HG03095 (cell line): Measurements from ENCODE around the gene MRPL17.

ENCODE experiments used
- ATAC-seq: cut with Tn5 transposase; IDR thresholded peaks from one replicate; pipeline ENCODE4 v1.9.1; 2021; ENCODE audit warnings: moderate library complexity; ENCODE audit not compliant: unreplicated experiment

The MRPL17 gene

GRCh38 chr11:6634534-6634933, 48.6 kb downstream of the MRPL17 start:
- ATAC-seq, result no peak

DNA sequence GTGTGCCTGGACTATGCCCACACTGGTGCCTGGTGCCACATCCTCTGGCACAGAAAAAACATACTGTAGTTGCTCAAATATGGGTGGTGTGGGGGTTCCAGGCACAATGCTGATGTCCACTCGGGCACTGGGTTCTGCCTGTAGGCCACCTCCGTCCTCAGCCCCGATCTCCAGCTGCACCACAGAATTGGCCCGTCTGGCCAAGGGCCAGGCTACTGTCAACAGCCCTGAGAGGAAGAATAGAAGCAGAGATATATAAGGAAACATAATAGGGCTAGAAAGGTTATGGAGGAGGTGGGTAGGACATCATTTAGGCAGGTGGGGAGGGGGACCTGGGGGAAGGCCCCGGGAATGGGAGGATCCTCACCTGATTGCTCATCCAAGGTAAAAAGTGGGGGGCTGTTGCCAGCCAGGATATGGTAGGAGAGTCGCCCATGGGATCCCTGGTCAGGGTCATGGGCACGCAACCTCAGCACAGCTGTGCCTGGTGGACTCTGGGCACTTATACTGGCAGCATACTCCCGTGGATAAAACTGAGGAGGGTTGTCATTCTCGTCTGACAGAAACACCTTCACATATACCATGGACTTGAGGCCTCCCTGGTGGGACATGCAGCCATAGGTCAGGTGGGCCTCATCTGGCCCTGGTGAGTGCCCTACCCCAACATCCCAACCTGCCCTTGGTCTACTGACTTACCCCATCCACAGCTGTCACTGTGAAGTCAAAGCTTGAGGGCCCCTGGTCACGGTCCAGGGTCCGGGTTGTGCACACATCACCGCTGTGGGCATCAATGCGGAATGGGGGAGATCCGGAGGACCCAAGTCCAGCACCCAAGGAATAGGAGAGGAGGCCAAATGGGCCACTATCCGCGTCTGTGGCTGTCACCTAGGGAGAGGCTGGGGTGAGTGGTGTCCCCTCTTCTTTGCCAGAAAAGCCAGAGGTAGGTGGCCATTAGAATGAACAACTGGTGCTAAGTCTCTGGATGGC, 49.4 kb downstream of the MRPL17 start:
- no peak for ATAC-seq

DNA sequence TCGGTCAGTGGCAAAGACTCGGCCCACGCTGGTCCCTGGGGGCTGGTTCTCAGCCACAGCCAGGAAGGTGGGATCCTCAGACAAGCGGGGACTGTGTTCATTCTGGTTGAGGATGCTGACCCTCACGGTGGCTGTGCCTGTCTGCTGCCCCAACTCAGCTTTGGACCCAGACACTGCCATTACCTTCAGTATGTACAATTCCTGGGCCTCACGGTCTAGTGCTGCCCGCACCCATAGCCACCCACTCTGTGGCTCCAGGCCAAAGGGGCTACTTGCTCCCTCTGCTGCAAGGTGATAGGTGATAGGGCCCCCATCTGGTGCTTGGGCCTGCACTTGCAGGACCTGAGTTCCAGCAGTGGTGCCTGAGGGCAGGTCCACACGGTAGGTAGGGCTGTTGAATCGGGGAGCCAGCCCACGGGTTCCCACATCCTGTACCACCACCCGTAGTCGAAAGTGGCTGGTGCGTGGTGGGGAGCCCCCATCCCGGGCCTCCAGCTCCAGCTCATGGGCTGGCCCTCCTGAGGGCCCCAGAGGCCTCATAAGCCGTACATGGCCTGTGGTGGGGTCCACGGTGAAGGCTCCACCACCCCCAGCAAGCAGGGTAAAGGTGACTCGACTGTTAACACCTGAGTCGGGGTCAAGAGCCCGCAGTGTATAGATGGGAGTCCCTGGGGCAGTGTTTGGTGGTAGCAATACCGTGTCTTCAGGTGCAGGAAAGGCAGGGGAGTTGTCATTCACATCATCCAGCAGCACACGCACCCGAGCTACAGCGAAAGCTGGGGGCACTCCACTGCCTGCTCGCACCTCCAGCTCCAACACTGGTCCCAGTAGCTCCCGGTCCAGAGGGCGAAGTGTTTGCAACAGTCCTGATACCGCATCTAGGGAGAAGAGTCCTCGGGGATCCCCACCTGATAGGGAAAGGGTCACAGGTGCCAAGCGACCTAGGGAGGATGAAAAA, 50.7 kb downstream of the MRPL17 start:
- ATAC-seq, result no peak

GRCh38 chr11:6631361-6631890, 51.7 kb downstream of the MRPL17 start:
- no peak for ATAC-seq

DNA sequence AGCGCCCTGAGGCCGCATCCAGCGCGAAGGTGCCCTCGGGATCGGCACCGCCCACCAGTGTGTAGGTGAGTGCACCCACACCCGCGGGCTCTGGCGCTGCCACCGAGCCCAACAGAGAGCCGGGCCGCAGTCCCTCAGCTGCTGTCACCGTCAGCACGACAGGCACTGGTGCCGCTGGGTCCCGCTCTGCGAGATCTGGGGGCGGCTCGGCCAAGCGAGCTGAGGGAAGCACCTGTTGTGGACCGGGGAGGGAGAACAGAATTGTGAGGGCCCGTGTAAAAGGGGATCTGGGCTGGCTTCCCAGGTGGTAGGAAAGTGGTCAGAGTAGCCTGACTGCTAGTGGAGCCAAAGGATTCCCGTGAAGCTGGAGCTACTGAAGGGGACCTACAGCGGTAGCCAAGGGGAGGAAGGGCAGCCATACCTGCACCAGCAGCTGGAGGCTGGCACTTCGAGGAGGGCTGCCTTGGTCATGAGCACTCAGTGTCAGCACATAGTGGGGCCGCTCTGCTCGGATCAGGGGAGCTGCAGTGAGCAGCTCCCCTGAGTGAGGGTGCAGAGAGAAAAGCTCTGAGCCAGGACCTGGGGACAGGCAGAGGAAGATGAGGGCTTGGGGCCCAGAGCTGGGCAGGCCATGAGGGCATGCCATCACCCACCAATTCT, 52.4 kb downstream of the MRPL17 start:
- ATAC-seq, result no peak
